Measurements from ENCODE around the gene PSME3.

DNA sequence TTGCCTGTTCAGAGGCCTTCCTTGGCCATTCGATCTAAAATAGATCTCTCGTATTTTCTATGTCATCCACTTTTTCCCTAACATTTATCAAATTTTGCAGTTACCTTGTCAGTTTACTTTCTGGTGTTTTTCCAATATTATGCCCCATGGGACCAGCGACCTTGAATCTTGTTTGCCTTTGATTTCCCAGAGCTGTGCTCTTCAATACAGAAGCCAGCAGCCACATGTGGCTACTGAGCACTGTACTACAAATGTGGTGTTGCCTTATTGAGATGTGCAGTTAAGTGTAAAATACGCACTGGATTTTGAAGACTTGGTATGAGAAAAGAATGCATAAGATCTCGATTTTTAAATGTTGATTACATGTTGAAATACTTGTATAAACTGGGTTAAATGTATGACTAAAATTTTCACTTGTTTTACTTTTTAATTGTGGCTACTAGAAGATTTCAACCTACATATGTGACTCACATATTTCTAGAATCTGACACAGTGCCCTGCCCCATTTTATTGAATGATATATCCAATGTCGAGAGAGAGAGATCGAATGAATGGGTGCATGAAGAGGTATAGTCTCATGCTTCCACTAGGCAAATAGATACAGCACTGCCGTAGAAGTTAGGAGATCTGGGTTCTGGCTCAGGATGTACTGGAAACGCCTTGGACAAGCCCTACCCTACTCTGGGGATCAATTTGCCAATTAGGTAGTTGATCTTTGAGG, 824 bp upstream of the PSME3 start:
- TF ChIP-seq EZH2phosphoT487 (IDR thresholded peaks at IDR 0.05; ENCODE audit: insufficient read depth, low read depth) (no peak), EZH2 (IDR thresholded peaks at IDR 0.05; ENCODE audit: insufficient read depth, poor library complexity, severe bottlenecking) (no peak)

Data from GM23248 (cell line).